ENCODE data around the gene JAG1.
A peak's percentile ranks its signal among the peaks of the same experiment; 100 is the strongest.

JAG1 gene

GRCh38 chr20:10639077-10639736 is 34.6 kb downstream of the JAG1 start:
- Histone ChIP-seq H3K79me1 (ENCODE audit: low read length) (no peaks in the 10 kb centered on the region), H3K9me3 (ENCODE audit: insufficient read depth, low read depth, low read length) (no peaks in the 10 kb centered on the region), H3K36me3 (ENCODE audit: control insufficient read depth in 1 of 2, insufficient read depth in 2 of 2, low read length in 2 of 2) (peaks cover 47 to 61% of the 10 kb centered on the region in 2 experiments), H4K91ac (ENCODE audit: low read depth, low read length) (no peak overlapping the region), H2AK5ac (ENCODE audit: low read length) (no peak overlapping the region), H3K79me2 (ENCODE audit: control insufficient read depth, insufficient read depth, low read length, poor library complexity) (no peaks in the 10 kb centered on the region), H3K14ac (ENCODE audit: low read length) (no peak overlapping the region), H4K8ac (ENCODE audit: low read depth, low read length) (no peak overlapping the region), H3K9ac (ENCODE audit: low read length) (no peak overlapping the region), H2AFZ (ENCODE audit: insufficient read depth, low read length, poor library complexity) (no peak overlapping the region), H3K23ac (ENCODE audit: low read length) (no peak overlapping the region), H3K4me2 (ENCODE audit: low read length) (no peak overlapping the region), H2BK12ac (ENCODE audit: low read length) (no peak overlapping the region), H3K4ac (ENCODE audit: low read depth, low read length) (no peak overlapping the region), H4K12ac (ENCODE audit: low read depth, low read length) (no peak overlapping the region), H2BK5ac (ENCODE audit: low read depth, low read length, poor library complexity) (no peak overlapping the region), H3K18ac (ENCODE audit: low read length) (no peak overlapping the region), H3K27ac (ENCODE audit: low read depth, low read length) (no peak overlapping the region), H2BK120ac (ENCODE audit: insufficient read depth, low read length, poor library complexity) (no peak overlapping the region), H3K4me1 (ENCODE audit: control insufficient read depth in 1 of 2, insufficient read depth in 2 of 2, low read length in 2 of 2) (peaks cover 2 to 5% of the 10 kb centered on the region in 2 experiments), H3K4me3 (ENCODE audit: low read depth, low read length) (no peak overlapping the region), H3K27me3 (ENCODE audit: insufficient read depth, low read length) (no peaks in the 10 kb centered on the region)
- WGBS (ENCODE audit: extremely low coverage, insufficient coverage, insufficient read length) = no CpG with 5 or more reads among the region's 23 CpGs
- DNase-seq = no peak

- Histone ChIP-seq H4K12ac (ENCODE audit: low read depth, low read length) (no peak overlapping the region), H2AK5ac (ENCODE audit: low read length) (no peak overlapping the region), H3K9me3 (ENCODE audit: insufficient read depth, low read depth, low read length) (no peaks in the 10 kb centered on the region), H3K18ac (ENCODE audit: low read length) (no peak overlapping the region), H3K4me3 (ENCODE audit: low read depth, low read length) (no peak overlapping the region), H2BK12ac (ENCODE audit: low read length) (no peak overlapping the region), H3K23ac (ENCODE audit: low read length) (no peak overlapping the region), H3K9ac (ENCODE audit: low read length) (no peak overlapping the region), H3K36me3 (ENCODE audit: control insufficient read depth in 1 of 2, insufficient read depth in 2 of 2, low read length in 2 of 2) (peaks cover 37 to 45% of the 10 kb centered on the region in 2 experiments), H3K4me2 (ENCODE audit: low read length) (no peak overlapping the region), H2AFZ (ENCODE audit: insufficient read depth, low read length, poor library complexity) (no peak overlapping the region), H3K4me1 (ENCODE audit: control insufficient read depth in 1 of 2, insufficient read depth in 2 of 2, low read length in 2 of 2) (peaks cover 10 to 13% of the 10 kb centered on the region in 2 experiments), H4K91ac (ENCODE audit: low read depth, low read length) (no peak overlapping the region), H3K27me3 (ENCODE audit: insufficient read depth, low read length) (no peaks in the 10 kb centered on the region), H3K14ac (ENCODE audit: low read length) (no peak overlapping the region), H3K27ac (ENCODE audit: low read depth, low read length) (no peak overlapping the region), H2BK120ac (ENCODE audit: insufficient read depth, low read length, poor library complexity) (no peak overlapping the region), H4K8ac (ENCODE audit: low read depth, low read length) (no peak overlapping the region), H3K79me2 (ENCODE audit: control insufficient read depth, insufficient read depth, low read length, poor library complexity) (no peaks in the 10 kb centered on the region), H3K4ac (ENCODE audit: low read depth, low read length) (no peak overlapping the region), H3K79me1 (ENCODE audit: low read length) (peaks cover 1% of the 10 kb centered on the region), H2BK5ac (ENCODE audit: low read depth, low read length, poor library complexity) (no peak overlapping the region)
- WGBS (ENCODE audit: extremely low coverage, insufficient coverage, insufficient read length) = no CpG with 5 or more reads among the region's 6 CpGs
- DNase-seq = no peak
Observed at GRCh38 chr20:10637563-10637962, 36.2 kb downstream of the JAG1 start.

GRCh38 chr20:10637031-10637559 is 36.7 kb downstream of the JAG1 start:
- Histone ChIP-seq H3K9me3 (ENCODE audit: insufficient read depth, low read depth, low read length) (no peaks in the 10 kb centered on the region), H3K27ac (ENCODE audit: low read depth, low read length) (no peak overlapping the region), H2BK5ac (ENCODE audit: low read depth, low read length, poor library complexity) (no peak overlapping the region), H3K4ac (ENCODE audit: low read depth, low read length) (no peak overlapping the region), H3K27me3 (ENCODE audit: insufficient read depth, low read length) (no peaks in the 10 kb centered on the region), H2BK120ac (ENCODE audit: insufficient read depth, low read length, poor library complexity) (no peak overlapping the region), H3K23ac (ENCODE audit: low read length) (no peak overlapping the region), H3K9ac (ENCODE audit: low read length) (no peak overlapping the region), H4K12ac (ENCODE audit: low read depth, low read length) (no peak overlapping the region), H3K4me2 (ENCODE audit: low read length) (no peak overlapping the region), H3K4me3 (ENCODE audit: low read depth, low read length) (no peak overlapping the region), H4K91ac (ENCODE audit: low read depth, low read length) (no peak overlapping the region), H2AK5ac (ENCODE audit: low read length) (peak overlapping the region; percentile 37), H3K4me1 (ENCODE audit: control insufficient read depth in 1 of 2, insufficient read depth in 2 of 2, low read length in 2 of 2) (peaks cover 13 to 16% of the 10 kb centered on the region in 2 experiments), H3K14ac (ENCODE audit: low read length) (no peak overlapping the region), H3K79me2 (ENCODE audit: control insufficient read depth, insufficient read depth, low read length, poor library complexity) (no peaks in the 10 kb centered on the region), H3K36me3 (ENCODE audit: control insufficient read depth in 1 of 2, insufficient read depth in 2 of 2, low read length in 2 of 2) (peaks cover 33 to 40% of the 10 kb centered on the region in 2 experiments), H3K18ac (ENCODE audit: low read length) (no peak overlapping the region), H4K8ac (ENCODE audit: low read depth, low read length) (no peak overlapping the region), H2AFZ (ENCODE audit: insufficient read depth, low read length, poor library complexity) (peak overlapping the region; percentile 18), H3K79me1 (ENCODE audit: low read length) (peaks cover 5% of the 10 kb centered on the region), H2BK12ac (ENCODE audit: low read length) (no peak overlapping the region)
- WGBS (ENCODE audit: extremely low coverage, insufficient coverage, insufficient read length) = no CpG with 5 or more reads among the region's 10 CpGs
- no peak for DNase-seq

- H2AFZ ChIP-seq (ENCODE audit: insufficient read depth, low read length, poor library complexity) = no peak overlapping the region
- no peak overlapping the region for H3K9ac ChIP-seq (ENCODE audit: low read length)
- H4K8ac ChIP-seq (ENCODE audit: low read depth, low read length) = no peak overlapping the region
- H2BK5ac ChIP-seq (ENCODE audit: low read depth, low read length, poor library complexity) = no peak overlapping the region
- H3K79me2 ChIP-seq (ENCODE audit: control insufficient read depth, insufficient read depth, low read length, poor library complexity) = no peaks in the 10 kb centered on the region
- no peak overlapping the region for H3K4me3 ChIP-seq (ENCODE audit: low read depth, low read length)
- H2BK12ac ChIP-seq (ENCODE audit: low read length) = no peak overlapping the region
- no peak overlapping the region for H4K12ac ChIP-seq (ENCODE audit: low read depth, low read length)
- H3K23ac ChIP-seq (ENCODE audit: low read length) = no peak overlapping the region
- no peak overlapping the region for H2AK5ac ChIP-seq (ENCODE audit: low read length)
- H3K27me3 ChIP-seq (ENCODE audit: insufficient read depth, low read length) = no peaks in the 10 kb centered on the region
- no peak overlapping the region for H3K4ac ChIP-seq (ENCODE audit: low read depth, low read length)
- no peak overlapping the region for H3K4me2 ChIP-seq (ENCODE audit: low read length)
- H3K36me3 ChIP-seq (ENCODE audit: control insufficient read depth in 1 of 2, insufficient read depth in 2 of 2, low read length in 2 of 2) = peaks cover 26 to 33% of the 10 kb centered on the region in 2 experiments
- H2BK120ac ChIP-seq (ENCODE audit: insufficient read depth, low read length, poor library complexity) = no peak overlapping the region
- no peak overlapping the region for H3K14ac ChIP-seq (ENCODE audit: low read length)
- no peaks in the 10 kb centered on the region for H3K9me3 ChIP-seq (ENCODE audit: insufficient read depth, low read depth, low read length)
- H3K18ac ChIP-seq (ENCODE audit: low read length) = no peak overlapping the region
- no peak overlapping the region for H4K91ac ChIP-seq (ENCODE audit: low read depth, low read length)
- whole genome bisulfite sequencing (ENCODE audit: extremely low coverage, insufficient coverage, insufficient read length) = no CpG with 5 or more reads among the region's 5 CpGs
- peaks cover 7% of the 10 kb centered on the region for H3K79me1 ChIP-seq (ENCODE audit: low read length)
- no peak for DNase-seq
- H3K4me1 ChIP-seq (ENCODE audit: control insufficient read depth in 1 of 2, insufficient read depth in 2 of 2, low read length in 2 of 2) = peaks cover 14 to 16% of the 10 kb centered on the region in 2 experiments
- H3K27ac ChIP-seq (ENCODE audit: low read depth, low read length) = no peak overlapping the region
Observed at GRCh38 chr20:10636326-10636818, 37.4 kb downstream of the JAG1 start.
